GM21360 (cell line): ENCODE results near the gene FAM163B.
"Not testable (repeated sequence)": the region's sequence is repeated elsewhere in the genome, so short reads cannot be mapped to it uniquely, and the experiment has no call there.

ENCODE experiments used
- ATAC-seq: cut with Tn5 transposase; IDR thresholded peaks from one replicate; pipeline ENCODE4 v1.9.1; 2021; ENCODE audit warnings: mild to moderate bottlenecking, moderate library complexity; ENCODE audit not compliant: unreplicated experiment

The FAM163B gene

DNA sequence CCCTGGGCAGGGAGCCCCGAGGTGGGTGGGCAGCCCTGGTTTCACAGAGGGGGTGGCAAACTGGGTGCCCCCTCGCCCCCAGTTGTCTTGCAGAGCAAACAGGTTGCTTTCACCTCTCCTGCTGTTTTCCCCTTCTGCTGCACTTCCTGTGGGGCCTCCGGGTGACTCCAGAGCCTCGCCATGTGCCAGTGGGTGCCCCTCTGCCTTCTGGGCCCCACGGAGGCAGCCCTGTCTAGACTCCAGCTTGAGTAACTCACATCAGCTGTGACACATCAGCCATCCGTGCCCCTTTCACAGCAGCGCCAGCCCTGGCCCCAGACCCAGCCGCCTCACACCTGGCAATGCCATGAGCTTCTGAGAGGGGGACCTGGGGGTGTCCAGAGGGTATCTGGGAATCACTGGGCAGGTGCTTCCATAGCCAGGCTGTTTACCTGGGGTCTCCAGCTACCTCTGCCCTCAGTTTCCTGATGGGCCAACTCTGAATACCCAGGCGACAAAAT is 37.7 kb downstream of the FAM163B start:
- ATAC-seq = no peak

DNA sequence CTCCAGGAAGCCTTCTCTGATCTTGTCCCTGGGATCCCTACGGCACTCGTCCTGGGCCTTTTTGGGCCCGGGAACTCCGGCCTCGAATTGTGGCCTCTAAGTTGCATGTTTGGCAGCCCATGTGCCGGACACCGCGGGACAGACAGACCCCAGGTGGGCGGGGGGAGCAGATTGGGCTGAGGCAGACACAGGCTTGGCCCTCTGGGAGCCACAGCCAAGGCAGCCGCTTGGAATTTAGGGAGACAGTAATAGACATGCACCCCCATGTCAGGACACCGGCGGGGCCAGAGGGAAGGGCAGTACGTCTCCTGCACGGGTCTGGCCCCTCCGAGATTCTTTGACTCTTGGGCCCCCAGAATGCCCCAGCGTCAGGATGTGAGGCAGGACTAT is 38.5 kb downstream of the FAM163B start:
- no peak for ATAC-seq

DNA sequence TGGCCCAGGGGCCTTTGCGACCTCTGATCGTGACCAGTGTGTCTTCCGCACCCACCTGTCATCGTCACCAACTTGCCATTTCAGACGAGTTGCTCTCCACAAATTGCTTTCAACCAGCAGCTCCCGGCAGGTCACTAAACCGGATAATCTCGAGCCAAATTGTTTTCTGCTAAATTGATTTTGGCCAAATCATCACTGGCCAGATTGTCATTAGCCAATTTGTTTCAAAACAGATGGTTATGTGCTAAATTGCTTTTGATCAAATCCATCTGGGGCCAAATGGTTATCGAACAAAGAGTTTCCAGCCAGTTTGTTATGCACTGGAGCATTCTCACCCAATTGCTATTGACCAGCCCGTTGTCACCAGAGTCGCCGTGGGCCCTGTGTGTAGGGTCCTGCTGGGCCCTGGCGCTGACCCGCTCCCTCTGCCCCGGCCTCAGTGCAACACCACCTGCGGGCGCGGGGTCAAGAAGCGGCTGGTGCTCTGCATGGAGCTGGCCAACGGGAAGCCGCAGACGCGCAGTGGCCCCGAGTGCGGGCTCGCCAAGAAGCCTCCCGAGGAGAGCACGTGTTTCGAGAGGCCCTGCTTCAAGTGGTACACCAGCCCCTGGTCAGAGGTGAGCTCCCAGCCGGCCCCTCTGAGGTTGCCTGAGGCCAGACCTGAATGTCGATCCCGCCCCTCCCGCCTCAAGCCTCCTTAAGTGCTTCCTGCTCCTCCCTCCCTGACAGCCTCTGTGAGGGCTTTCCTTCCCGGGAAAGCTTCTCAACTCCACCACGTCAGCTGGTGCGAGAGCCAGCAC is 39.1 kb downstream of the FAM163B start:
- no peak for ATAC-seq

DNA sequence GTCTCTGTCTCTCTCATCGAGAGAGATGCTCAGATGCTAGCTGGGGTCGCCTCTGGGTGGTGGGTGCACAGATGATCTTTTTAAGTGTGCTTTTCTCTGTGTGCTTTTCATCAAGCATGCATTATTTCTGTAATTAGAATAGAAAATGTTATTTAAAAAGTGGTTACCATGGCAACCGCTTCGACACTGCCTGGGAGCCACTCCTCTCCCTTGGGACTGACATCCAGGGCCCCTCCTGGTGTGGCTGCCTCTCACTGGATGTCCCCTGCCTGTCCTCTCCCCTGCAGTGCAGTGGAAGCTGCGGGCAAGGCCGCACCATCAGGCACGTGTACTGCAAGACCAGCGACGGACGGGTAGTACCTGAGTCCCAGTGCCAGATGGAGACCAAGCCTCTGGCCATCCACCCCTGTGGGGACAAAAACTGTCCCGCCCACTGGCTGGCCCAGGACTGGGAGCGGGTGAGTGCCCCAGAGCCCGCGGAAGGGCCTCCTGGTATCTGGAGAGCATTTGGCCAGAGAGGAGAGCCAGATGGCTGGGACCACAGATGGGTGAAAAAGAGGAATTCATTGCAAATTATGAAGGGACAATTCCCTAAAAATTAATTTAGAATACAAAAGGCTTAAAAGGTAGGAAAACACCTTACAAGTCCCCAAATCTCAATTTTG is 39.9 kb downstream of the FAM163B start:
- ATAC-seq = no peak

DNA sequence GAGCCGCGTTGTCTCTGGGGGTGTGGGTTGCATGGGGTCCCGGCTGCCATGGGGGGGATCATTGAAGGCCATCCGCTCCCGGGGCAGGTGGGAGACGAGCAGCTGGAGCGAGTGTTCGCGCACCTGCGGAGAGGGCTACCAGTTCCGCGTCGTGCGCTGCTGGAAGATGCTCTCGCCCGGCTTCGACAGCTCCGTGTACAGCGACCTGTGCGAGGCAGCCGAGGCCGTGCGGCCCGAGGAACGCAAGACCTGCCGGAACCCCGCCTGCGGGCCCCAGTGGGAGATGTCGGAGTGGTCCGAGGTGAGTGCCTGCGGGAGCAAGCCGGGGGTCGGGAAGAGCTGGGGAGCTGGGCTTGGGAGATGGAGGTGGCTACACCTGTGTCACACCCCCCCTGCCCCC is 41.0 kb downstream of the FAM163B start:
- ATAC-seq = no peak

DNA sequence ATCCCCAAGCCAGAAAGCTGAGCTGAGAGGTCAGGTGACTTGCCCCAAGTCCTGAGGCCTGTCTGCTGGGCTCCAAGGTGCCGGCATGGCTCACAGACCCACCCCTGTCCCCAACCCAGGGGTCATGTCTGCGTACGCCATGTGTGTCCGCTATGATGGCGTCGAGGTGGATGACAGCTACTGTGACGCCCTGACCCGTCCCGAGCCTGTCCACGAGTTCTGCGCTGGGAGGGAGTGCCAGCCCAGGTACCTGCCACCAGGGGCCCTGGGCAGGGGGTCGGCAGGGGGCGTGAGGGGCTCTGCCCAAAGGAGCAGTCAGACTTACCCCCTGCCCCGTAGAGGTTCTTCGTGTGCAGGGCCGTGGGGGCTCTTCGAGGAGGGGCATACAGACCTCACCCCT is 42.4 kb downstream of the FAM163B start:
- ATAC-seq = no peak

DNA sequence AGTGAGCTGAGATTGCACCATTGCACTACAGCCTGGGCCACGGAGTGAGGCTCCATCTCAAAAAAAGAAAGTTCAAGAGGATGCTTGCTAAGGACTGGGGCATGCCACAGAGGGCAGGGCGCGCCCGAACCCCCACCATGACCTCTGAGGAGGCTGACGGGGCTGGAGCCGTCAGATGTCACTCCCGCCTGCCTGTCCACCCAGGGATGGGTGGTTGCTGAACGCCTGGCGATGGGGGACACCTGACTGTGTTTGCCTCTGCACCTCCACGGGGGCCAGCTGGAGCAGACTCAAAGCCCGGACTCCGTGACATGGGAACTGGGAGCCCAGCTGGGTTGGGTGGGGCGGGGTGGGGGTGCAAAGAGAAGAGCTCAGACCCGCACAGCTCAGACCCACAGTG is 42.8 kb downstream of the FAM163B start:
- no peak for ATAC-seq

DNA sequence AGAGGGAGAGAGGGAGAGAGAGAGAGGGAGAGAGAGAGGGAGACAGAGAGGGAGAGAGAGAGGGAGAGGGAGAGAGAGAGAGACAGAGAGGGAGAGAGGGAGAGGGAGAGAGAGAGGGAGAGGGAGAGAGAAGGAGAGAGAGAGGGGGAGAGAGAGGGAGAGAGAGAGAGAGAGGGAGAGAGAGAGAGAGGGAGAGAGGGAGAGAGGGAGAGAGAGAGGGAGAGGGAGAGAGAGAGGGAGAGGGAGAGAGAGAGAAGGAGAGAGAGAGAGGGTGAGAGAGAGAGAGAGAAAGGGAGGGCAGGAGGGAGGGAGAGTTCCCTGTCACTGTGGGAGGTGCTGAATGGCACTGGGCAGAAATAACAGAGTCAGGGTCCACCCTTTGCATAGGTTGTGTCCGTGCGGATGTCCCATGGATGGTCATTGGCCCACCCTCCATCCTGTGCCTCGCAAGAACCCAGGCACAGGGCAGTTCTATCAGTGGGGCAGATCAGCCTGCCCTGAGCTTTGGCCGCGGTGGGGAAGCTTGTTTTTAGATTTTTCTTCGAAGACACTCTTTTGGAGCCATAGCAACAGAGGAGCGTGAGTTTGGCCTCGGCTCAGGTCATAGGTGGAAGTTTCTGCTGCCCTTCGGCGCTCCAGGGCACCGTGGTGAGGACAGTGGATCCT is 44.6 kb downstream of the FAM163B start:
- ATAC-seq = no peak

DNA sequence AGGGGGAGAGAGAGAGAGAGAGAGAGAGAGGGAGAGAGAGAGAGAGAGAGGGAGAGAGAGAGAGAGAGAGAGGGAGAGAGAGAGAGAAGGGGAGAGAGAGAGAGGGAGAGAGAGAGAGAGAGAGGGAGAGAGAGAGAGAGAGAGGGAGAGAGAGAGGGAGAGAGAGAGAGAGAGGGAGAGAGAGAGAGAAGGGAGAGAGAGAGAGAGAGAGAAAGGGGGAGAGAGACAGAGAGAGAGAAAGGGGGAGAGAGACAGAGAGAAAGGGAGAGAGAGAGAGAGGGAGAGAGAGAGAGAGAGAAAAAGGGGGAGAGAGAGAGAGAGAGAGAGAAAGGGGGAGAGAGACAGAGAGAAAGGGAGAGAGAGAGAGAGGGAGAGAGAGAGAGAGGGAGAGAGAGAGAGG is 45.4 kb downstream of the FAM163B start:
- not testable (repeated sequence) for ATAC-seq

DNA sequence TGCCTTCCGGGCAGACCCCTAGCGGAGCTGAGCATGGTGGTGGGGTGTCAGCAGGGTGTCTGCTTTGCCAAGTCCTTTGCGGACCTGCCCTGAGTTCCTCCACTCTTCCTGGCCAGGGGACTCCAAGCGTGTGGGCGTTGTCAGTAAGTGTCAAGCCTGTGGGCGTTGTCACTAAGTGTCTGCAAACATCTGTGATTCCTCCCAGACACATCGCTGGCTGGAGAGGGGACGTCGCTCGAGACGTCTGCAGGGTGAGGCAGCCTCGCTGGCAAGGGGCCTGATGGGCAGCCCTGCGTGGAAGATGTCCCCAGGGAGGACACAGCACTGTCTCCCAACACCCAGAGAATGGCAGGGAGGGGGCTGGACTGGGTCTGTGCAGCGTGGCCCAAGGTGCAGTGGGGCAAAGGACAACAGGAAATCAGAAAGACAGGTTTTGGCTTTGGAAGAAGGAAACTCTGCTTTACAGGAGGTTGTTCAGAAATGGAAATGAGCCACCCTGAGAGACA is 45.8 kb downstream of the FAM163B start:
- no peak for ATAC-seq

DNA sequence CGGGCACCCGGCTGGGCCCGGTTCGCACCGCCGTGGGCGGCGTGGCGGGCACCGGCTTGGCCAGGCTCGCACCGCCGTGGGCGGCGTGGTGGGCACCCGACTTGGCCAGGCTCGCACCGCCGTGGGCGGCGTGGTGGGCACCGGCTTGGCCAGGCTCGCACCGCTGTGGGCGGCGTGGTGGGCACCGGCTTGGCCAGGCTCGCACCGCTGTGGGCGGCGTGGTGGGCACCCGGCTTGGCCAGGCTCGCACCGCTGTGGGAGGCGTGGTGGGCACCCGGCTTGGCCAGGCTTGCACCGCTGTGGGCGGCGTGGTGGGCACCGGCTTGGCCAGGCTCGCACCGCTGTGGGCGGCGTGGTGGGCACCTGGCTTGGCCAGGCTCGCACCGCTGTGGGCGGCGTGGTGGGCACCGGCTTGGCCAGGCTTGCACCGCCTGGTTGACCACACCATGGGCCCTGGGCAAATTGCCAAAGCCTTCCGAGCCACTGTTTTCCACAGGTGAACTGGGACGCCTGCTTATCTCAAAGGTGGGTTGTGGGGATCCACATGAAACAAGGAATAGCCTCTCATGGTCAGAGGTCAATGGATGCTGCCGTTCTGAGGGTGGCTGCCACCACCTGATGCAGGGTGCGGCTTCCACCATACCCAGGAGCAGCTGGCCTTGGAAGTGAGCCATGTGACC is 46.4 kb downstream of the FAM163B start:
- no peak for ATAC-seq

DNA sequence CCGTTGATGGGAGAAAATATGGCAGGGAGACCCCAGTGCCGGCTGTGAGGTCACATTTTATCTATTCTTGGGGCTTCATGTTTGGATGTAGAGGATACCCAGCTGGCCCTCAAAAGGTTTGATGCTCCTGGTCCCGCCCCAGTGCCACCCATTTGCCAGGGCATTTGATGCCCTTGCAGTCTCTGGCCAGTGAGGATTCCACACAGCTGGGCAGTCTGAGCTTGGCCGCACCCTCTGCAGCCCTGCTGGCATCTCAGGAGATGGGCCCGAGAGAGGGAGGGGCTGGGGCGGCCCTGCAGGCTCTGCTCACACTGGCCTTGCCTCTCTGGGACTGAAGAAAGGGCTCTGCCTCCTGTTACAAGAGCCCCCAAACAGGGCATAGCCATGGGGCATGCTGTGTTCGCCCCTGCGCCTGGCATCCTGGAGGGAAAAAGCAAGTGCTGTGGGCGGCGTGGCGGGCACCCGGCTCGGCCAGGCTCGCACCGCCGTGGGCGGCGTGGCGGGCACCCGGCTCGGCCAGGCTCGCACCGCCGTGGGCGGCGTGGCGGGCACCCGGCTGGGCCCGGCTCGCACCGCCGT is 47.1 kb downstream of the FAM163B start:
- ATAC-seq = no peak

DNA sequence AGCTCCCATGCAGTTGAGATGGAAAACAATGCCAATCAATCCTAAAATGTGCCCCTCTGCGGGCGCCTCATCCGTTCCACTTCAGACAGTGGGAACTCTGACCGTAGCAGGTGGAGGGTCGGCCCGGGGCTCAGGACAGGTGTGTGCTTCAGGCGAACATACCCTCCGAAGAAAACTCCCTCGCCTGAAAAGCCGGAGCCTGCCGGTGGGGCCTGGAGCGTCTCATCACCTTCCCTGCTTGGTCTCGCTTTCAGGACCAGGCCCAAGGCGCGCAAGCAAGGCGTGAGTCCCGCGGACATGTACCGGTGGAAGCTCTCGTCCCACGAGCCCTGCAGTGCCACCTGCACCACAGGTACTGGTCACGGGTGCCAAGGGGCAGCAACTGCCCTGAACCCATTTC is 48.2 kb downstream of the FAM163B start:
- ATAC-seq = no peak

DNA sequence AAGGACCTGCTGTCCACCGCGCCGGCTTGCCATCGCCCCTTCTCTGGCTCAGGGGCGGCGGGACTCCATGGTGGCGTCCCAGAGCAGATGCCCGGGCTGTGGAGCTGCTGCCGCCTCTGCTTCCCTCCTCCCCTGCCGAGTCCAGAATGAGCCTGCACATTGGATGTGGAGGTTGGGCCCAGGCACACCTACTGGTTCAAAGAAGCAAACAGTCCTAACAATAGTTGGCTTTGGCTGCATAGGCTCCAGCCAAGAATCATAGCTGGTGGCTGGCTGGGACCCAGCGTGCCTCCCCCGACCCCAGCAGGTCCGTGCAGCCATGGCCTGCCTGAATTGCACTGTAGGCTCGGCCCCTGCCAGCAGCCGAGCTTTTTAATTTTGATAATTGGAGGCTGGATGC is 48.9 kb downstream of the FAM163B start:
- ATAC-seq = no peak

DNA sequence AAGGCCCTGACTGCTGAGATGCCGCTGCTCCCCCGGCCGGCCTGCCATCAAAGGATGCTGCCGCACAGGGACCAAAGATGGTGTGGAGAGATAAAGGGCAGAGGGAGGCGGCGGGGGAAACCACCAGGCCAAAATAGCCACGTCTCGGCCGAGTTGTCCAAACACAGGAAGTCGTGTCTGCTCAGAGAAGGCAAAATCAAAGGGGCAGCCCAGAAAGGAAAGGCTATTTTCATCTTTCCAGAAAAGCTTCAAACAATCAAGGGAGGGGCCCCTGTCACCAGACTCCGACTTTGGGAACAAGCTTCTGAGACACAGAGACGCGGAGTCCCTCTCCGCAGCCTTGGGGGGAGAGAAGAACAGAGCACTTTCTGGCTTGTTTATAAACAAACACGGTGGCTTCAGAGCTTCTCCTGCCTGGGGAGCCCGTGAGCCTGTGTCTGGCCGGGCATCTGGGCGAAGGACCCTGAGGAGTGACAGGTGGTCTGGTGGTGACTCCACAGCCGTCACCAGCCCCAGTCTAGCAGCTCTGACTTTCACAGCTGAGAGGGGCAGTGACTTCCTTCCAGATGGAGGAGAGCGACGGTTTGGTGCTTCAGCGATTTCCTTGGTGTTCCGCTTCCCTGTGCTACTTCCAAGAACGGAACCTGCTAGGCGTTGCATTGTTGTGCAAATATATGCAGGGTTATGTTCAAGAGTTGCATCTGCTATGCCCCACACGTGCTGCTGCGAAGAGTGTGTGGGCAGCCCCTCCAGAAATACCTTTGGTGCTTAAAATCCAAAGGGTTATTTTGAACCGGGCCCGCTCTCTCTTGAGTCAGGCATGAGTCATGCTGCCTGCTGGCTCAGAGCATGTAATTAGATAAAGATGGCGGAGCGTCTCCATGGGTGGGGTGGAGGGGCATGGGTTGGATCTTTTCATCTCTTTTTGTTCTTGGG is 50.7 kb downstream of the FAM163B start:
- ATAC-seq = no peak

DNA sequence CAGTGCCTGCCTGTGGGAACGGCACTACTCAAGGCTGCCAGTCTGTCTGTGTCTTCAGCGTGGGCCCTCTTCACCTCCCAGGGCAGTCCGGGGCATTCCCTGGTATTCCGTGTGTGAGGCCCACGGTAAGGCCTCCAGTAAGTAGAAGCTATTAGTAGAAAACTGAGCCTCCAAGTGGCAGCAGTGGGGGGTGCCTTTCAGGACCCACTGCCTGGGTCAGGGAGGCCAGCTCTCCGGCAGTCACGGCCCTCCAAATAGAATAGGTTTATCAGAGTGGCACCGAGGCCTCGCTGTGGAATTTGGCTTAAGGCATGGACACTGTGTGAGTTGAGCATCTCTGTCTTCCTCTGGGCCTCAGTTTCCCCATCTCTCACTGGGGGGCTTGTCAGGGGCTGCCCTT is 51.6 kb downstream of the FAM163B start:
- ATAC-seq = no peak

DNA sequence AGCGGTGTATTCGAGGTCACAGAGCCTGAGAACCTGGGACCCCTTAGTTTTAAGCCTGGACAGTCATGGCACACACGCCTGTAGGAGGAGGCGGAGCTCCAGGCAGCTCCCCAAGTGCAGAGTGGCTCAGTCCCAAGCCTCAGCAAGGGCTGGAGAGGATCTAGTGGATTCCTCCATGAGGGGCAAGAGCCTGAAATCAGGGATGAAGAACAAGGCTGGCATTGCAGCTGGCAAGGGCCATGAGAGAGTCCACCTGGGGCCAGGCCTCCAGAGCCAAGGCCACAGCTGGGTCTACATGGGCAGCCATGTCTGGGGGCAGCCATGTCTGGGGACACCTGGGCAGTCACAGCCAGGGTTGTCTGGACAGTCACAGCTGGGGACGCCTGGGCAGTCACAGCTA is 52.8 kb downstream of the FAM163B start:
- ATAC-seq = no peak

DNA sequence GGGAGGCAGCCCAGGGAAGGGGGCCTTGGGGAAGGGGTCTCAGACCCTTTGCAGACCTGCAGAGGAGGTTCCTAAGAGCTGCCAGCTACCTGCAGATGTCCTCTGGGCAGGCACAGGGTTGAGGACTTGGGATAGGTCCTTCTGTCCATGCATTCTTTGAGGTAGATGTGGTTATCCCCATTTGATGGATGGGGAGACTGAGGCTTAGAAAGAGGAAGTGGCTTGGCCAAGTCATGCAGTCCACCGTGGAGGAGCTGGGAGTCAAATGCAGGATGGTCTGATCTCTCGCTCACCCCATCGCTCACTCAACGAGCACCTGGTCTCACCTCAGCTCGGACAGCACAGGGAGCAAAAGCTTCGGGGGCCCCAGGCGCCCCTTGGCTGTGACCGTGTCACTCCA is 54.5 kb downstream of the FAM163B start:
- no peak for ATAC-seq

DNA sequence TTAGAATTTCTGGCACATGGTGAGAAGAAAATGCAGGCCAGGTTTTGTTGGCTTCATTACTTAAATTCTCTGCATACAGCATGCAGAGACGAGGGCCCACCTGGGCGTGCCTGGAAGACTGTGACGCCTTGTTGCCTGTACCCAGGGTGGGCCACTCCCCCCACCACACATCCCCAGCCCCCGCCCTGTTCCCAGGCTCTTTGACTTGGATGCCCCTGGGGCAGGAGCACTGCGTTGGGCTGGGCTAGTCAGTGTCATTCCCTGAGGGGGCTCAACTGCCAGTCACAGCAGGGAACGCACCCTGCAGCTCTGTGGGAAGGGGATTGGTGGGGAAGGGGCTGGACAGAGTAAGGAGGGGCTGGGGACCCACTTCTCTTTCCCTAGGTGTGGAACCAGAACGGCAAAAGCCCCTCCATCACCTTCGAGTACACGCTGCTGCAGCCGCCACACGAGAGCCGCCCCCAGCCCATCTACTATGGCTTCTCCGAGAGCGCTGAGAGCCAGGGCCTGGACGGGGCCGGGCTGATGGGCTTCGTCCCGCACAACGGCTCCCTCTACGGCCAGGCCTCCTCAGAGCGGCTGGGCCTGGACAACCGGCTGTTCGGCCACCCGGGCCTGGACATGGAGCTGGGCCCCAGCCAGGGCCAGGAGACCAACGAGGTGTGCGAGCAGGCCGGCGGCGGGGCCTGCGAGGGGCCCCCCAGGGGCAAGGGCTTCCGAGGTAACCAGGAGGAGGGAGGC is 55.0 kb downstream of the FAM163B start:
- ATAC-seq = no peak
